Ascending aorta (tissue), 2 donors: ENCODE measurements around the gene RASSF5. TPM values are rescaled to one million over a fixed set of nuclear protein-coding genes. Genes with fewer than 3 reads are reported as not detected.

Experiments used
- DNase-seq, 2 donors: peaks; one replicate each; pipeline ENCODE4 v3.0.0-alpha.2; 2019; ENCODE audit warnings: low spot score in 2 of 2
- H3K27ac ChIP-seq, 2 donors: fragments of 200-600 bp; sonication (generic); one replicate each; pipeline ENCODE4 v1.5.1; 2016 to 2017; ENCODE audit warnings: mild to moderate bottlenecking in 1 of 2
- H3K27me3 ChIP-seq: fragments of 200-600 bp; sonication (generic); one replicate; pipeline ENCODE4 v1.5.1; 2017
- H3K36me3 ChIP-seq, 2 donors: fragments of 200-600 bp; sonication (generic); one replicate each; pipeline ENCODE4 v1.5.1; 2016
- H3K4me1 ChIP-seq, 2 donors: fragments of 200-600 bp; sonication (generic); one replicate each; pipeline ENCODE4 v1.5.1; 2016 to 2017; ENCODE audit warnings: mild to moderate bottlenecking in 1 of 2
- H3K4me3 ChIP-seq, 2 donors: fragments of 200-600 bp; sonication (generic); one replicate each; pipeline ENCODE4 v1.5.1; 2016 to 2017; ENCODE audit warnings: mild to moderate bottlenecking in 1 of 2
- H3K9me3 ChIP-seq, 2 donors: fragments of 200-600 bp; sonication (generic); one replicate each; pipeline ENCODE4 v1.5.1; 2016
- CTCF ChIP-seq, 3 experiments: fragments of 200-600 bp in 2 of 3; fragments of 450-650 bp in 1 of 3; sonication (generic) in 2 of 3; IDR thresholded peaks; one replicate each; pipeline ENCODE4 v1.5.1; 2016 to 2019; ENCODE audit warnings: antibody characterized with exemption in 3 of 3, mild to moderate bottlenecking in 1 of 3, moderate library complexity in 1 of 3
- intact Hi-C: fragments of 100-400 bp; cut with DNase I; formaldehyde crosslinking; loops from one replicate; pipeline ENCODE4 v1.15.1; 2023
- total RNA-seq: library from RNA; depleted of rRNA; stranded (reverse); fragments of >200 nt; gene quantifications from one replicate; pipeline ENCODE4 v1.1.0, GENCODE V29; 2016

The RASSF5 gene
- total RNA-seq, 1 donor from 2014 or later, result 8.9 TPM

- Histone ChIP-seq H3K9me3 (no peaks in the 10 kb centered on the region), H3K36me3 (no peaks in the 10 kb centered on the region), H3K27ac (peak overlapping the region in 1 of 2 donors; percentile 85), H3K4me3 (no peak overlapping the region), H3K4me1 (peaks cover 8 to 58% of the 10 kb centered on the region in 2 donors), H3K27me3 (no peaks in the 10 kb centered on the region)
- no peak for DNase-seq
- no peak for TF ChIP-seq CTCF (IDR thresholded peaks at IDR 0.05)
- intact Hi-C loops, result loop anchor here (5.0 to 10.0 kb wide), 4 partner anchors 218 to 1720 kb away; partner anchors contain the start of genes PFKFB2 and YOD1
These were observed 3.0 kb upstream of the RASSF5 start for GRCh38 chr1:206504363-206504713.

GRCh38 chr1:206505702-206506355 lies 1.5 kb upstream of the RASSF5 start:
- intact Hi-C loops, result loop anchor here (5.0 to 10.0 kb wide), 5 partner anchors 36 to 1719 kb away; partner anchors contain the start of genes PFKFB2 and YOD1
- DNase-seq, result no peak
- Histone ChIP-seq H3K4me3 (no peak overlapping the region), H3K36me3 (no peaks in the 10 kb centered on the region), H3K4me1 (peaks cover 8 to 54% of the 10 kb centered on the region in 2 donors), H3K27ac (no peak overlapping the region), H3K27me3 (no peaks in the 10 kb centered on the region), H3K9me3 (no peaks in the 10 kb centered on the region)
- TF ChIP-seq CTCF (IDR thresholded peaks at IDR 0.05), result peak in 2 of 3 experiments; percentile 35 to 47

- H3K4me1 ChIP-seq, result peaks cover 8 to 53% of the 10 kb centered on the region in 2 donors
- intact Hi-C loops, result loop anchor here (5.0 to 10.0 kb wide), 5 partner anchors 36 to 1718 kb away; partner anchors contain the start of genes PFKFB2 and YOD1
- DNase-seq, result no peak
- peak overlapping the region; percentile 65 to 75 for H3K27ac ChIP-seq
- no peaks in the 10 kb centered on the region for H3K9me3 ChIP-seq
- TF ChIP-seq CTCF (IDR thresholded peaks at IDR 0.05), result no peak
- H3K36me3 ChIP-seq, result no peaks in the 10 kb centered on the region
- no peaks in the 10 kb centered on the region for H3K27me3 ChIP-seq
- H3K4me3 ChIP-seq, result peak overlapping the region; percentile 96 to 98
These were observed 687 bp upstream of the RASSF5 start for GRCh38 chr1:206506405-206507283.

- intact Hi-C loops, result loop anchor here (5.0 to 10.0 kb wide), 5 partner anchors 34 to 1716 kb away; partner anchors contain the start of genes PFKFB2 and YOD1
- no peak for DNase-seq
- Histone ChIP-seq H3K36me3 (no peaks in the 10 kb centered on the region), H3K4me1 (peaks cover 13 to 46% of the 10 kb centered on the region in 2 donors), H3K4me3 (peak overlapping the region; percentile 96 to 98), H3K9me3 (no peaks in the 10 kb centered on the region), H3K27me3 (no peaks in the 10 kb centered on the region), H3K27ac (peak overlapping the region; percentile 65 to 75)
- no peak for TF ChIP-seq CTCF (IDR thresholded peaks at IDR 0.05)
These were observed 979 bp downstream of the RASSF5 start for GRCh38 chr1:206508130-206508889.

GRCh38 chr1:206508956-206509355 lies 1.6 kb downstream of the RASSF5 start:
- H3K9me3 ChIP-seq, result no peaks in the 10 kb centered on the region
- peak overlapping the region; percentile 96 to 98 for H3K4me3 ChIP-seq
- no peaks in the 10 kb centered on the region for H3K27me3 ChIP-seq
- TF ChIP-seq CTCF (IDR thresholded peaks at IDR 0.05), result no peak
- peaks cover 16 to 43% of the 10 kb centered on the region in 2 donors for H3K4me1 ChIP-seq
- H3K36me3 ChIP-seq, result no peaks in the 10 kb centered on the region
- intact Hi-C loops, result loop anchor here (5.0 to 10.0 kb wide), 5 partner anchors 33 to 1716 kb away; partner anchors contain the start of genes PFKFB2 and YOD1
- no peak for DNase-seq
- peak overlapping the region; percentile 65 to 75 for H3K27ac ChIP-seq
